Measurements from ENCODE around the gene INKA2. TPM values are rescaled to one million over a fixed set of nuclear protein-coding genes. Genes with fewer than 3 reads are reported as not detected.

The INKA2 gene
- polyA plus RNA-seq, 3 donors, result 1.8 to 6.6 (median 2.0) TPM

DNA sequence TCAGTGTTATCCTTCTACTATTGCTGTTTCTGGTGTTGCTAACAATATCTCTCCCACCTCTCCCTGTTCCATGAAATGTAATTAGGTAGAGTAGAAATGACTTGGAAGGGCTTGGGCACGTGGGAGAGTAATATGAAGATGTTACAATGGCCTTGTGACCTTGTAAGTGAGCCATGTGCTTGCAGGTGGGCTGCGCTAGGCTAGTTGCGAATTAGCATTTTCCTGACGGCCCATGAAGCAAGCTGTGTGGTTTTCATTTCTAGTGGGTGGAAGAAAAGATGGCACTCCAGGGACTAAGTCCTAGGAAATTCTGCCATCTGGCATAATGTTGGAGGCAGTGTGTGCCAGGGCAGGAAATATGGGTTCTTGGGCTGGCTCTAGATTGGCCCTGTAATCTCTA, 8.8 kb upstream of the INKA2 start:
- no peak for DNase-seq
- H3K27me3 Mint-ChIP-seq (ENCODE audit: low read depth in 3 of 3), result peaks cover 8 to 10% (median 8%) of the 10 kb centered on the region in 3 donors
- H3K4me3 Mint-ChIP-seq, result no peak overlapping the region
- H3K36me3 Mint-ChIP-seq, result peaks cover 0 to 1% of the 10 kb centered on the region in 2 donors
- H3K4me1 ChIP-seq (ENCODE audit: control insufficient read depth in 1 of 2, insufficient read depth in 2 of 2, low read length in 2 of 2), result peaks cover 7 to 10% of the 10 kb centered on the region in 2 donors
- H3K27ac ChIP-seq (ENCODE audit: low read depth in 1 of 2, low read length in 2 of 2), result no peak overlapping the region
- H3K27ac Mint-ChIP-seq, result peak overlapping the region in 1 of 7 donors; percentile 15
- no peaks in the 10 kb centered on the region for H3K9me3 ChIP-seq (replicated peaks in 1 of 2; ENCODE audit: control insufficient read depth in 1 of 2, insufficient read depth in 1 of 2, low read length in 2 of 2)
- 91% methylated on average over 4 of the region's 4 CpGs for WGBS (ENCODE audit: insufficient coverage)
- TF ChIP-seq, protein P1, sequence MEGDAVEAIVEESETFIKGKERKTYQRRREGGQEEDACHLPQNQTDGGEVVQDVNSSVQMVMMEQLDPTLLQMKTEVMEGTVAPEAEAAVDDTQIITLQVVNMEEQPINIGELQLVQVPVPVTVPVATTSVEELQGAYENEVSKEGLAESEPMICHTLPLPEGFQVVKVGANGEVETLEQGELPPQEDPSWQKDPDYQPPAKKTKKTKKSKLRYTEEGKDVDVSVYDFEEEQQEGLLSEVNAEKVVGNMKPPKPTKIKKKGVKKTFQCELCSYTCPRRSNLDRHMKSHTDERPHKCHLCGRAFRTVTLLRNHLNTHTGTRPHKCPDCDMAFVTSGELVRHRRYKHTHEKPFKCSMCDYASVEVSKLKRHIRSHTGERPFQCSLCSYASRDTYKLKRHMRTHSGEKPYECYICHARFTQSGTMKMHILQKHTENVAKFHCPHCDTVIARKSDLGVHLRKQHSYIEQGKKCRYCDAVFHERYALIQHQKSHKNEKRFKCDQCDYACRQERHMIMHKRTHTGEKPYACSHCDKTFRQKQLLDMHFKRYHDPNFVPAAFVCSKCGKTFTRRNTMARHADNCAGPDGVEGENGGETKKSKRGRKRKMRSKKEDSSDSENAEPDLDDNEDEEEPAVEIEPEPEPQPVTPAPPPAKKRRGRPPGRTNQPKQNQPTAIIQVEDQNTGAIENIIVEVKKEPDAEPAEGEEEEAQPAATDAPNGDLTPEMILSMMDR (IDR thresholded peaks at IDR 0.05), result no peak
- H3K4me2 ChIP-seq (replicated peaks; ENCODE audit: extremely low read depth, low read length, poor library complexity, severe bottlenecking), result no peak overlapping the region
- no peaks in the 10 kb centered on the region for H3K36me3 ChIP-seq (replicated peaks in 1 of 2; ENCODE audit: control insufficient read depth in 1 of 2, insufficient read depth in 2 of 2, low read length in 2 of 2)
- H3K27me3 ChIP-seq (ENCODE audit: control insufficient read depth in 2 of 2, insufficient read depth in 2 of 2, low read length in 2 of 2), result peaks cover 4 to 6% of the 10 kb centered on the region in 2 donors
- H3K9me3 Mint-ChIP-seq, result peaks cover 0 to 2% (median 0%) of the 10 kb centered on the region in 7 donors
- H3K4me1 Mint-ChIP-seq, result peaks cover 14% of the 10 kb centered on the region
- no peaks in the 10 kb centered on the region for H4K20me1 ChIP-seq (ENCODE audit: insufficient read depth, low read length)
- H3K79me2 ChIP-seq (ENCODE audit: insufficient read depth, low read length), result no peaks in the 10 kb centered on the region
- H3K4me3 ChIP-seq (replicated peaks in 1 of 3; ENCODE audit: low read depth in 2 of 3, low read length in 3 of 3), result no peak overlapping the region
- no peak overlapping the region for H3K9ac ChIP-seq (ENCODE audit: insufficient read depth, low read length, poor library complexity, severe bottlenecking)
- H2AFZ ChIP-seq (ENCODE audit: insufficient read depth, low read depth, low read length, poor library complexity, severe bottlenecking), result no peak overlapping the region
- intact Hi-C loops (cut with micrococcal nuclease), result loop anchor here in 1 of 2 donors (2.0 to 10.0 kb wide), 2 partner anchors 31 to 263 kb away; no protein-coding TSS in a partner anchor

DNA sequence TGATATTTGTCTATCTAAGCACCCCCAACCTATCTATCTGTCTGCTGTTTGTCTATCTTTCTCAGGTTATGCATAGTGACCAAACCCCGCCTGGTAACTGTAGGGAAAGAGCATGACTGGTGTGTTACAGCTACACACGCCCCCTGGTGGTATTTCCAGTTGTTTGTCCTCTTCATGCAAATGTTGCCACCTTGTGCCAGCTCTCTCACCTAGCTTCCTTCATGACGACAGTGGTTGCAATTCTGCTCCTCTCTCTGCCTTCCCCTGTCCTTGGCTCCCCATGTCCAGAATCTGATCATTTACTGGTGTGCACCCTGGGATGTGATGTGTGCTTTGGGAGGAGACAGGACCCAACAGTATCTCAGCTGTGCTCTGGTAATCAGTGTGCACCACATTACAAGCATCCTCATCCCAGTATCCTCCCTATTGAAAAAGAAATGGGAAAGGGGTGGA, 8.1 kb upstream of the INKA2 start:
- no peak overlapping the region for H3K27ac ChIP-seq (ENCODE audit: low read depth in 1 of 2, low read length in 2 of 2)

More for the DNA sequence above, 8.1 kb upstream of the INKA2 start:
- Mint-ChIP-seq H3K36me3 (no peaks in the 10 kb centered on the region), H3K4me3 (no peak overlapping the region), H3K27ac (peak overlapping the region in 2 of 7 donors; percentile 28 to 79), H3K27me3 (ENCODE audit: low read depth in 3 of 3) (peaks cover 13 to 14% (median 14%) of the 10 kb centered on the region in 3 donors), H3K4me1 (peaks cover 12% of the 10 kb centered on the region), H3K9me3 (peaks cover 0 to 2% (median 0%) of the 10 kb centered on the region in 7 donors)
- Histone ChIP-seq H3K4me1 (ENCODE audit: control insufficient read depth in 1 of 2, insufficient read depth in 2 of 2, low read length in 2 of 2) (peaks cover 7 to 9% of the 10 kb centered on the region in 2 donors), H2AFZ (ENCODE audit: insufficient read depth, low read depth, low read length, poor library complexity, severe bottlenecking) (no peak overlapping the region), H3K79me2 (ENCODE audit: insufficient read depth, low read length) (no peaks in the 10 kb centered on the region), H3K9me3 (replicated peaks in 1 of 2; ENCODE audit: control insufficient read depth in 1 of 2, insufficient read depth in 1 of 2, low read length in 2 of 2) (no peaks in the 10 kb centered on the region), H3K9ac (ENCODE audit: insufficient read depth, low read length, poor library complexity, severe bottlenecking) (no peak overlapping the region), H4K20me1 (ENCODE audit: insufficient read depth, low read length) (no peaks in the 10 kb centered on the region), H3K4me2 (replicated peaks; ENCODE audit: extremely low read depth, low read length, poor library complexity, severe bottlenecking) (no peak overlapping the region), H3K36me3 (replicated peaks in 1 of 2; ENCODE audit: control insufficient read depth in 1 of 2, insufficient read depth in 2 of 2, low read length in 2 of 2) (no peaks in the 10 kb centered on the region), H3K4me3 (replicated peaks in 1 of 3; ENCODE audit: low read depth in 2 of 3, low read length in 3 of 3) (no peak overlapping the region), H3K27me3 (ENCODE audit: control insufficient read depth in 2 of 2, insufficient read depth in 2 of 2, low read length in 2 of 2) (peaks cover 8 to 13% of the 10 kb centered on the region in 2 donors)
- DNase-seq, result peak; percentile 74 to 89 (median 82)
- no CpG with 5 or more reads among the region's 3 CpGs for WGBS (ENCODE audit: insufficient coverage)
- TF ChIP-seq, protein P1 (IDR thresholded peaks at IDR 0.05), result peak; percentile 82
- intact Hi-C loops (cut with micrococcal nuclease), result loop anchor here in 1 of 2 donors (2.0 to 10.0 kb wide), 2 partner anchors 31 to 263 kb away; no protein-coding TSS in a partner anchor

Data from CD14-positive monocyte (primary cell).